MV-4-11 (cell line): ENCODE measurements around the gene OR2C1.

Experiments
- DNase-seq: peaks from one replicate; lab custom pipeline; 2025; lab: John Stamatoyannopoulos, UW

Gene OR2C1

DNA sequence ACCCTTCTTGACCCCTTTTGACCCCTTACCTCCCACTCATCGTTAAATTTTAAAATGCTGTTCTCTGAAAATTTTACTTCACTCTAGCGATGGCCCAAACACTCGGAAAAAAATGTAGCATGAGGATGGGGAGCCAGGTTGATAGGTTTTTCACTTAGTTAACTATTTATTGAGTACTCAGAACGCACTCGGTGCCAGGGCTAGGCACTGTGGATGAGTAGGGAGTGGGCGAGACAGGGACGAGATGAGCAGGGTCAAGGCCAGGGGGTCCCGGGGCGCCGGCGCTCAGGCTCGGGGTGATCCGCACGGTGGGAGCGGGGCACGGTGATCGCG lies 44.7 kb downstream of the OR2C1 start:
- DNase-seq = no peak

DNA sequence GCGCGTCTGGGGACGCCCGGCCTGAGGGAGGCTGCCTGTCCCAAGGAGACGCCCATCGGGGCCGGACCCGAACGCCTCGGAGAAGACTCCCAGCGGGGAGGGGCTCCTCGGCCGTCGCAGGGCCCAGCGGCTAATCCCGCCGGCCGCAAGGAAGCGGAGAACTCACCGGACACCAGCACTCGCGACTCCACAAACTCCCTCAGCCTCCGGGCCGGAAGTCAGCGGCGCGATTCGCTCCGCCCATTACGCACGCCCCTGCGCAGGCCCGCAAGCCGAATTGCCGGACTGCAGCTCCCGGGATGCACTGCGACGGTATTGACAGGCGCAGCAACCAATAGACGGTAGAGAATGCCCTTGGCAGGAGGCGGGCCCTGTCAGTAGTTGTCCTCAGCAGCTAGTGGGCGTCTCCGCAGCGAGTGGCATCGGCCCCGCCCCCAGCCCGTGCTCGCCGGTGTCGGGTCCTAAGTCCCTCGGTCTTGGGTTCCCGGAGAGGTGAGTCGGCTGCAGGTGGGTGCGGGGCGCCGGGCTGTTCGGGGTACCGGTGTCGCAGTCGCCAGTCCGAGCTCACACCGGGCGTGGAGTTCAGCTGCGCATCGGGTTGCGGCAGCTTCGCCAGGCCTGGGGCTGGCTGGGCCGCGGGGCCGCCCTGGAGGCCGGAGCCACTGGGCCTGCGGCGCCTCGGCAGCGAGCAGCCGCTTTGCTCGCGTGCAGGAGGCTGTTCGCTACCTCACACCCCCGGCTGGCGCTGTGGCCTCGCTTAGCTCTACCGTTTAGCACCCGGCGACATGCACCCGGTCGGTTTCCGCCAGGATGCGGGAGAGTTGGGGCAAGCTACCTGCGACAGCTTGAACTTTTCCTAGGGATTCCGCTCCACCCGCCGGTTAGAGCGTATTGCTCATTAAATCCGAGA lies 45.3 kb downstream of the OR2C1 start, which contains the start of the genes ZNF174 and ZSCAN32:
Gene ZNF174, plus strand, starts transcription at position 437 of the 910 bp plus-strand sequence. CDS start 790 bp downstream, outside the sequence.
Gene ZSCAN32, minus strand, starts transcription at position 226 of the 910 bp plus-strand sequence. CDS start 3,447 bp downstream, outside the sequence.
- DNase-seq = peak; percentile 99

DNA sequence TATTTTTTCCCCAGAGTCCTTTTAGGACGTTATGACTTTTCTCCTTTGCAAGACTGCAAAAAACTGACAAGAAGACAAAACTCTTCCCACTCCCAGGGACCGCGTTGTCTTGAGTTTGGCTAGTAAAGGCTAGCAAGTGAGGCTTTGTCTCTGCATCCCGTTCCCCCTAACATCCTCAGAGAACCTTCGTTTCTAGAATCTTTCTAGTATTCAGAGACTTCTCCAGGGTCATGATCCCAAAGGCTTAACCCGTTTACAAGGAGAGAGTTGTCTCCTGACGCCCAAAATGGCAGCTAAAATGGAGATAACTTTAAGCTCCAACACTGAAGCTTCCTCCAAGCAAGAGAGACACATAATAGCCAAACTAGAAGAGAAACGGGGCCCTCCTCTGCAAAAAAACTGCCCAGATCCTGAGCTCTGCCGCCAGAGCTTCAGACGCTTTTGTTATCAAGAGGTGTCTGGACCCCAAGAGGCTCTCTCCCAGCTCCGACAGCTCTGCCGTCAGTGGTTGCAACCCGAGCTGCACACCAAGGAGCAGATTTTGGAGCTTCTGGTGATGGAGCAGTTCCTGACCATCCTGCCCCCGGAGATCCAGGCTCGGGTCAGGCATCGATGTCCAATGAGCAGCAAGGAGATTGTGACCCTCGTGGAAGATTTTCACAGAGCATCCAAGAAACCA lies 46.2 kb downstream of the OR2C1 start:
- no peak for DNase-seq
